GM10847 (cell line): ENCODE results near the gene UGP2.

Source experiments
- POLR2A ChIP-seq: IDR thresholded peaks from 2 replicates; pipeline ENCODE4 v1.6.1; 2011; ENCODE audit not compliant: insufficient read length; ENCODE audit errors: extremely low read depth

The UGP2 gene

GRCh38 chr2:63831176-63831575 lies 10.5 kb upstream of the UGP2 start:
- no peak for TF ChIP-seq POLR2A

GRCh38 chr2:63834401-63834800 lies 7.3 kb upstream of the UGP2 start:
- no peak for TF ChIP-seq POLR2A

- TF ChIP-seq POLR2A, result no peak
These were observed 4.6 kb upstream of the UGP2 start for GRCh38 chr2:63837036-63837594.

GRCh38 chr2:63840081-63840784 lies 1.5 kb upstream of the UGP2 start:
- TF ChIP-seq POLR2A, result no peak

DNA sequence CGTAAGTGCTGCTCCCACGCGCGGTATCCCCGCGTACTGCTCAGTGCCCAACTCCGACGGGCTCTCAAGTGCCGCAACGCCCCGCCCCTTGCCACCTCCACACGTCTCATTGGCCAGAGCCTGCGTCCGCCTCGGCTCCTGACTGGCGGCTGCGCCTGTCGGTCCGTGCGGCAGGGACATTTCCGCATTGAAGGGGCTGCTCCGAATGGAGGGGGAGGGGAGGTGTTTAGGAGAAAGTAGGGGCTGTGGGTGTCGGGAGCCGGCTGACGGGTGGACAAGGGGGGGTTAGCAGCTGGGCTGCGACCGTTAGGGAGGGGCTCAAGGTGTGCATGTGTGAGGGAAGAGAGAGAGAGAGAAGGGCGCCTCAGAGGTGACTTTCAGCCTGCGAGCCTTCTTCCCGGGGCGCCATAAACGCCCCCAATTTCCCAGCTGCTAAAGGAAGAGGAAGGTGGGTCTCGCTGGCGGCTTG lies 877 bp upstream of the UGP2 start:
- peak; percentile 100 for TF ChIP-seq POLR2A

DNA sequence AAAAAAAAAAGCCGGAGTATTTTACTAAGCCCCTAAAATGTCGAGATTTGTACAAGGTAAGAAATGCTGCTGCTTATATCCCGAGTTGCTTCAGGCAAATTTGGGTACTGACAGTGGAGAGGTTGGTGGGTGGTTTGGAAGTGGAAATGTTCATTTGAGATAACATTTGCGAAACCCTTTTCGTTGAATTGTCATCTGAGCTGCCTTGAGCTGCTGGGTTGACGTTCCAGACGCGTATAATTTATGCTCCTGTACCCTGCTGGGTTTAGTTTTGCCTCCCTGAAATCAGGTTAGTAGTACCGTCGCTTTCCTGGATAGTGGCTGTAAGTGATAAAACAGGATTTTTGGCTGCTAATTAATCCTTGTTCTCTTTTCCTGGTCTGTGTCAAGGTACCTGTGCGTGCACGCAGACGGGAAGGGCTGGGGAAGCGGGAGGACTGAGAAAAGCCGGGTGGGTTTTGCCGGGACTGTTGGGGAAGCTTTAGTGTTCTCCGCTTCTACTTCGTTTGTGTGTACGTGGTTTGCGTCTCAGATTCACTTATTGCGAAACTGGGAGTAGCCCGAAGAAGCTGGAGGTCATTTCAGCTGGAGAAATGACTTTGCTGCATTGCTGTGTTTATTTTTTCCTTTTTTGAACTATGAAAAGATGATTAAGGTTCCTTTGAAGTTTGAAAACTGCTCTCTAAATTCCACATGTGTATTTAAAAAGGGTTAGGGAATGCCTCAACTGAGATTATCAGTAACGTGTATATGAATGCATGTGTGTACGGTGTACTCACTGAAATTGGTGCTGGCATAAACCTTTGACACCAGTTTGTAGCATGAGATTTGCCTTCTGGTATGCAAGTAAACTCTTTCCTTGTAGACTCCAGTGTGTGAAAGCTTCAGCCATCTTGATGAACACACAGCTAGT lies 709 bp downstream of the UGP2 start:
- TF ChIP-seq POLR2A, result no peak

- no peak for TF ChIP-seq POLR2A
These were observed 1.4 kb downstream of the UGP2 start for GRCh38 chr2:63843093-63843492.

DNA sequence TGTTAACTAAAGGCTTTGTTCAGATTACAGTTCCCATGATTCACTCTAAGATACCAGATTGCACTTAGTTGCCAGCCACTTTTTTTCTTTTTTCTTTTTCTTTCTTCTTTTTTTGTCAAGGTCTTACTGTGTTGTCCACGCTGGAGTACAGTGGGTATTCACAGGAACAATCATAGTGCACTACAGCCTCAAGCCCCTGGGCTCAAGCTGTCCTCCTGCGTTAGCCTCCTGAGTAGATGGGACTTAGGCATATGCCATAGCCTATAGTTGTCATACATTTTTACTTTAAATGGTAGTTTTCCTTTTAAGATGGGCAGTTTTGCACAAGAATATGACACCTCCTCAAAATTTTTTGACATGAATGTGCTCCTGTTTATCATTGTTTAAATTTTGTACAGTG lies 2.1 kb downstream of the UGP2 start:
- no peak for TF ChIP-seq POLR2A

DNA sequence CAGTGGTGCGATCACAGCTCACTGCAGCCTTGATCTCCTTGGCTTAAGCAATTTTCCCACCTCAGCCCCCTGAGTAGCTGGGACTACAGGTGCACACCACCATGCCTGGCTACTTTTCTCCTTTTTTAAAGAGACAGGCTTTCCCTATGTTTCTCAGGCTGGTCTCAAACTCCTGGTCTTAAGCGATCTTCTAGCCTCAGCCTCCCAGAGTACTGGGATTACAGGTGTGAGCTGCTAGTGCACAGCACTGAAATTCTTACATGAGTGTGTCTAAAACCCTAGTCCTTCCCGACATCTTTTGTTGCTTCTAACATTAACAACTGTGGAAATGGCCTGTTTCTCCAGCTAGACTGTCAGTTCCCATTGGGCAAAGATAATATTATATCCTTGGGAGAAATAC lies 2.9 kb downstream of the UGP2 start:
- no peak for TF ChIP-seq POLR2A

- no peak for TF ChIP-seq POLR2A
These were observed 4.2 kb downstream of the UGP2 start for GRCh38 chr2:63845866-63846265.

- TF ChIP-seq POLR2A, result no peak
These were observed 4.8 kb downstream of the UGP2 start for GRCh38 chr2:63846487-63846886.

GRCh38 chr2:63849381-63850203 lies 7.9 kb downstream of the UGP2 start:
- no peak for TF ChIP-seq POLR2A

GRCh38 chr2:63850204-63850571 lies 8.5 kb downstream of the UGP2 start:
- TF ChIP-seq POLR2A, result no peak

GRCh38 chr2:63850649-63851048 lies 9.0 kb downstream of the UGP2 start:
- no peak for TF ChIP-seq POLR2A

- no peak for TF ChIP-seq POLR2A
These were observed 10.1 kb downstream of the UGP2 start for GRCh38 chr2:63851691-63852311.
